Occipital lobe (tissue), 2 donors: Measurements from ENCODE around the gene SLC22A1. TPM values are rescaled to one million over a fixed set of nuclear protein-coding genes. Genes with fewer than 3 reads are reported as not detected.
A peak's percentile ranks its signal among the peaks of the same experiment; 100 is the strongest.
"Not testable (repeated sequence)": the region's sequence is repeated elsewhere in the genome, so short reads cannot be mapped to it uniquely, and the experiment has no call there.

ENCODE experiments used
- DNase-seq: peaks from one replicate; lab custom pipeline; 2025; lab: John Stamatoyannopoulos, UW
- total RNA-seq: library from RNA; depleted of rRNA; stranded (reverse); fragments of >200 nt; gene quantifications from one replicate; pipeline ENCODE4 v1.2.3, GENCODE V29; 2014

Gene SLC22A1
- 1.9 TPM for total RNA-seq

DNA sequence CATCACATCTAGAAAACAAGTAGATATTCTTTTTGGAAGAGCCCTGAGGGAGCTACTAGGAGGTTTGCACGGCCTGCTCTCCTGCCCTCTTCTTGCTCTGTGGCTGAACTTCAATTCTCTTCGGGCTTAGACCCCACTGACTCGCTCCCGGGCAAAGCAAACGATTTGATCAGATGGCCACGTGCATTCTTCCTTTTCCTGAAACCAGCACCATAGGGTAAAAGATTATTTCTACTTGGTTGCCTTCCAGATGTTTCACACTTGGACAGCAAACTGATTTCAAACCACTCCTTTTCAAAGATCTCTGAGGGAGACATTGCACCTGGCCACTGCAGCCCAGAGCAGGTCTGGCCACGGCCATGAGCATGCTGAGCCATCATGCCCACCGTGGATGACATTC is at the start of gene SLC22A1:
SLC22A1 (plus strand) TSS at position 258 of the 400 bp plus-strand sequence; CDS start at position 379, 121 bp downstream.
- no peak for DNase-seq

DNA sequence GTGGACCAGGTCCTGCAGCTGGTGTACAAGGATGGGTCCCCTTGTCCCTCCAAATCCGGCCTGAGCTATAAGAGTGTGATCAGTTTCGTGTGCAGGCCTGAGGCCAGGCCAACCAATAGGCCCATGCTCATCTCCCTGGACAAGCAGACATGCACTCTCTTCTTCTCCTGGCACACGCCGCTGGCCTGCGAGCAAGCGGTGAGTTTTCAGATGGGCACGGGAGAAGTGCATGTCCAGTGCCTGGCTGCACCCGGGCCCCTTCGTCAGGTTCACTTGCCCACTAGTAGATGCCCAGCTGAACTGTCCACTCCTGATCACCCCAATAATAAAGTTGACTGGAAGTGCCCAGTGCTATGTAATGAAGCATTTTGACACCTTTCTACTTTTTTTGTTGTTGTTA is 48.3 kb upstream of the SLC22A1 start:
- DNase-seq: no peak

DNA sequence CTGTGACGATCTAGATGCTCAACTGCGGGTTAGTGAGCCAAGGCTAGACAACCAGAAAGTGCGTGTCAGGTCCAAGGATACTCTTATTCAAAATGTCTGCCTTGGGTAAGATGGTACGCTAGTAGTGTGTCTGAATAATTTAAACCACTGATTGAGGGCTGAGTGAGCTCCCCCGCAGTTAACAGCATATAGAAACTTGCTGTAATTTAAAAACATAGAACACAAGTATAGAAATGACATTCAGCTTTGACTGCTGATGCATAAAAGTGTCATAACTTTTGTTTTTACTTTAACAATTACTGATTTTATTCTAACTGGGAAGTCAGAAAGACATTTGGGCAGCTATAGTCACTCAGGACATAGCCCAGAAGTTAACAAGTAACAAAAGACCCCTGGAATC is 45.6 kb upstream of the SLC22A1 start:
- no peak for DNase-seq

DNA sequence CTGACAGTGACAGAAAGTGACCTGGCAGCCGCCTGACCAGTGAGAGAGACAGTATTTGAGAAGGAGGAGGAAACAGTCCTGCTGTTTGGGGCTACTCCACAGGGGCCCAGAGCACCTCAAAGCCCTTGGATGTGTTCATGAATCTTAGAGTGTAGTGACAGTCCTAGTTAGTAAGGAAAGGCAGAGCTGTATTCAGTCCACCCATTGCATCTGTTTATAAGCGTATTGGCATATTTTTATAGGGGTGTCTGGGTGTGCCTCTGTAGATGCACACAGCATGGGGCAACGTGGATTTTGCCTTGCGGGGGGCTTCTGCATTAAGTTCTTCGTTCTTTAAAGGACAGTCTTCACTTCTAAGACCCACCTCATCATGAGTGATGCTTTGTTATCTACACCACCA is 44.6 kb upstream of the SLC22A1 start:
- no peak for DNase-seq

DNA sequence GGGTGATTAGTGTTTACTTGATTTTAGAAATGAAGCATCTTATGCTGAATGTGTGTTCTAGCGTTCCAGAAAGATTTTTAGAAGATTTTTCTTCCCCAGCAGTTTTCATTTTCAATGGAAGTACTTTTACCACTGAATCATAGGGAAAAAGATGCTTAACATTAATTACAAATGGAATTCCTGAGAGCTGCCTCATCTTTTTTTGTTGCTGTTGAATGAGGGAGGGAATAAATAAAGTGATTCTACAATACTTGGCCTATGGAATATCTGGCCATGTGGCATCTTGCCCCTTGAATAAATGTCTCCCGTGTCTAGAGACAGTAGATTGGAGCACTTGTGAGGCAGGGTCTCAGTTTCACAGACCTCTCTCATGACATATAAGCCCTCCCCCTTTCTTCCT is 44.1 kb upstream of the SLC22A1 start:
- no peak for DNase-seq

DNA sequence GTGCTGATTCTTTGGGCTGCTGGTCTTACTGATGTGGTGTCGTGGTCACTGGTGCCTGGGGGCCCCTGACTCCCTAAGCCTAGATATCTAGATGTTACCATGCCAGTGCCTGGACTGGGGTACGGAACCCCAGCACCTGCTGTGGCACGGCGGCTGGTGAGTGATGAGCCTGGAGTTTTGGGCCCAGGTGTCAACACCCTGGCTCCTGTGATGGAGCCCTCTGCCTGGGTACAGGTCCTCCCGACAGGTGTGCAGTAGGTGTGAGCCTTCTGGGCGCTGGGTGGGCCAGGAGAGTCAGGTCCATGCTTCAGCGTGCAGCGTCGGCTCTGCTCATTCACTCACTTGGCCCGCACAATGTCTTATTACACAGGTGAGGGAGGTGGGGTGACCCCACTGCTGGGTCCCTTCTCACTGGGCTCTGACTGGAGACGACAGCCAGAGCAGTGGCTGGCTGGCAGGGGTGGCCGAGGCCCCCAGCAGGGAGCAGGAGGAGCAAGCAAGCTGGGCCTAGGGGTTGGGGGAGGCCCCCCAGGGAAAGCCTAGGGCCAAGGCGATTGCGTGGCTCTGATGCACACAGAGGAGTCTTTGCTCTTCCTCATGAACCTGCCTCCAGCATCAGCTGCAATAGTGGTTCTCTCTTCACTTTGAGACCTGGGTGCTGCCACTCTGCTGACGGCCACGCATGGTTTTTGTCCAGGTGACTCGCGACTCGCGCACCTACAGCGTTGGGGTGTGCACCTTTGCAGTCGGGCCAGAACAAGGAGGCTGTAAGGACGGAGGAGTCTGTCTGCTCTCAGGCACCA is 42.5 kb upstream of the SLC22A1 start:
- DNase-seq: no peak

DNA sequence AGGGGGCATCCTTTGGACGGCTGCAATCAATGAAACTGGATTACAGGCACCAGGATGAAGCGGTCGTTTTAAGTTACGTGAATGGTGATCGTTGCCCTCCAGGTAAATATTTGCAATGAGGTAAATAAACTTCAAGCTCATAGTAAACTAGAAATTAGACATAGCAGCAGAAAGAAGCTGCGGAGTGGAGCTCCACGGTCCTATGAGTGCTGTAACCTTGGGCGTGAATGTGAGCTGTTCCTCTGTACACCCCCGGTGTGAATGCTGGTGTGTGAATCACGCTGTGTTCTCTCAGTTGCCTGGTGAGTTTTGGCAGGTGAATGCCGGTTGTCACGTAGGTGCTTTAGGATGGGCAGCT is 42.0 kb upstream of the SLC22A1 start:
- DNase-seq: no peak

DNA sequence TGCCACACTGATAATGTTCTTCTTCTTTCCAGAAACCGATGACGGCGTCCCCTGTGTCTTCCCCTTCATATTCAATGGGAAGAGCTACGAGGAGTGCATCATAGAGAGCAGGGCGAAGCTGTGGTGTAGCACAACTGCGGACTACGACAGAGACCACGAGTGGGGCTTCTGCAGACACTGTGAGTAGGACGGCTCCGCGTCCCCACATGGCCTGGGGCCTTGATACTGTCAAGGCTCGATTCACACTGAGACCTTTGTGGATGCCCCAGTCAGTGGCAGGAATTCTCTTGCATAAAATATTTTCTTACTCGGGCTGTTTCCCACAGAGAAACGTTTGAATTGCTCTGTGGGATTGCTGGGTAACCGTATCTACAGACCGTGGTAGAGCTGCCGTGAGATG is 41.5 kb upstream of the SLC22A1 start:
- no peak for DNase-seq

DNA sequence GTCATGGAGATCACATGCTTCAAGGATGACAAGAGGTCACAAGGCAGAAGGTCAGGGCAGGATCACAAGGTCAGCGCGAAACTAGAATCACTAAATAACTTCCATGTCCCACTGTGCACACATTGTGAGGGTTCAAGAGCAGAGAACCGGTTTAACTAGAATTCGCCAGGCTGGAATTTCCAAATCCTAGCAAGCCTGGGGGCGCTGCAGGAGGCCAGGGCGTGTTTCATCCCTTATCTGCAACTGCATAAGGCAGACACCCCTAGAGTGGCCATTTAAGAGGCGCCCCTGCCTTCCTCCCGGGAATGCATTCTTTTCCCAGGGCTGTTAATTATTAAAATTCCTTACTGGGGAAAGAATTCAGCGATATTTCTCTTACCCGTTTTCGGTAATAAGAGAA is 40.2 kb upstream of the SLC22A1 start:
- no peak for DNase-seq

DNA sequence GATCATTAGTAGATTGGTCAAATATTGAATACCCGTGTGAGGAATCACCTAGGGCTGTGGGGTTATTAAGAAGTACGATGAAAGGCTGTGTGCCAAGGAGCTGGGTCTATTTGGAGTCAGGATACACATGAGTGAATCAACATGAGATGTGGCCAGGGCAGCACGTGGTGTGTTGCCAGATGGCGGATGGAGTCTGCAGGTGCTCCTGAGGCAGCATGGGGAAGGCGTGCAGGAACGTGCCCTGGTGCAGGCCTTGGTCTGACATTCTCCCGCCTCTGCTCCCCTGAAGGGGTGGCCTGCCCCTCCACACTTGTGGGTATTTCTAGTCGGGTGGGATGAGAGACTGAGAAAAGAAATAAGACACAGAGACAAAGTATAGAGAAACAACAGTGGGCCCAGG is 39.0 kb upstream of the SLC22A1 start:
- no peak for DNase-seq

DNA sequence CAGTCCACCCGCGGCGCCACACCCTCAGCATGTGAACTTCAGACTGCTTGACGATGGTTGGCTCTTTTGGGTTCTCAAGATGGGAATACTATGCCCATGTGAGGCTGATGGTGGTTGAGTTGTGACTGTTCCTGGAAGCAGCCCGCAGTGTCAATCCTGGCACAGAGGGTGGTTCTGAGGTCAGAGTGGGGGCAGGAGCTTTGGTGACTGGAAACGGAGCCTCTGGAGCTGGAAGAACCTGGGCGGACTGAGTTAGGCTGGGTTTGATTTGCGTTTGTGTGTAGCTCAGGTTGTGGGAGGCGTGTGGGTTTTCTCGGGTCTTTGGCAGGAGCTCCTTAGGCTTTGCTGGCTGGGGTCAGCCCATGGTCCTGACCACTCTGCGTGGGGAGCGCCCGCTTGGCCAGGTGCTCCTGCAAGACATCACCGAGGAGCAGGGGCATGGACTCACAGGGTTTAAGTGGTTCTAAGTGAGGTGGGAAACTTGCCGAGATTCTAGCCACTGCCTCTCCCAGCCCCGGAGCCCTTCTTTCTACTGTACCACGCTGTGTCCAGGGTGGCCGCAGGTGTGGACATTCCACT is 37.3 kb upstream of the SLC22A1 start:
- DNase-seq: no peak

DNA sequence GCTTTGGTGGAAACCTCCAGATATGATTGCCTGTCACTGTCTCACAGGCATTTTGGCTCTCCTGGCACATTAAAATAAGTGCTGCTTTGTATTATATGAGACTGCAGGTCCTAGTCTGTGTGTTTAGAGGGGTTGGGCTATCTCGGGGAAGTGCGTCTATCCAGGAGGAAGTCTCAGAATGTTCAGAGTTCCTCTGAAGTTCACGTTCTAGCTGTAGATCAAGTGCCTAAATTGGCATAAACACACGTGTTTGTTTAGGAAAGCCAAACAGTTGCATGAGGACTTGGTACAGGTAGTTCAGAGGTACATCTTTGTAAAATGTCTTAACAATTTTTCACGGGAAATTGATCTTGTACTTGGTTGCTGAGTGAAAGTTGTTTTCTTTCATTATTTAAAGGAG is 36.4 kb upstream of the SLC22A1 start:
- DNase-seq: no peak

DNA sequence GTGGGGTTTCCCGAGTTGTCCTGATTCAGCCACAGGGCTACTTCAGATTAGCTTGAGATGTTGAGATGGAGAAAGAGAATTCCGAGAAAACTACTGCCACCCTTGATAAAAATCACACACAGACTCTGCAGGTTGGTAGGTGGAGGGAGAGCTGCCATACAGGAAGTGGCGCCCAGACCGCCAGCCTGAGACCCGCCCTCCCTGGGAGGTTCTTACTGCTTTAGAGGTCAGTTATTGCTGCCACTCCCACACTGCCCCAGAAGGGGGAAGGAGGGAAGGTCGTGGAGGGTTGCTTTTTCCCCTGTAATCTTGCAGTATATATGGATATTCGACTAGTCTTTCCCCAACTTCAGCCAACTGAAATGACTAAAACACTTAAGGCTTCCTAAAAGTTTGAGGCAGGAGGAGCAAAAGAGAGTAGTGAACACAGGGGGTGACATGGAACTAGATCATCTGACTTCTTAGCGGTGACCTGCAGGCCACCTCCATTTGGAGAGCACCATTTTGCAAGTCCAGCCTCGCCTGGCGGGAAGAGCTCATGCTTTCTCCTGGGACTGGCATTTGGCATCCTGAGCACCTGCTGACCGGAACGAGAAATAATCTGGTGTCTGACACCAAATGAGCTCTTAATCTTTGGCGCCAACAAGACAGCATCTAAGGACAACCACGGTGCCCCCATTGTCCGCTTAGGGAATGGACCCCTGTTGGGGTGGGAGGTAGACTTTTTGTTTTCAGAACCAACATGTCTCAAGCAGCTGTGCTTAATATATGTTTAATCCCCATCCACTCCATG is 35.7 kb upstream of the SLC22A1 start:
- DNase-seq: no peak

DNA sequence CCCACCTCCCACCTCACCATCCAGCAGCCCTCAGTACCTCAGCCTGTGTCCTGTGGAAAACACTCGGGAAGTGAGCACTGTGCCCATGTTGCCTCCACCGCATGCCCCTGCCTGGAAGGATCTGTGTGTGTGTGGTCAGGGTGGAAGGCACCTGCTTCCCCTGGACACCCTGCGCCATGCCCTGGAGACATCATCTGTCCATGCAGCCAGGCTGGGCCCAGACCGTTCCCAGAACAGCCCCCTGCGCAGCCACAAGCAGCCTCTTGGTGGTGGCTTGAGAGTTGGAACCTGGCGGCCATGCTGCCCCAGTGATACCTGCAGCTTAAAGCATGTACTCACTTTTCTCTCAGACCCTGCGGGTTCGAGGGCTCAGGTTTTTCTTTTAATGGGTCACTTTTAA is 34.9 kb upstream of the SLC22A1 start:
- no peak for DNase-seq

DNA sequence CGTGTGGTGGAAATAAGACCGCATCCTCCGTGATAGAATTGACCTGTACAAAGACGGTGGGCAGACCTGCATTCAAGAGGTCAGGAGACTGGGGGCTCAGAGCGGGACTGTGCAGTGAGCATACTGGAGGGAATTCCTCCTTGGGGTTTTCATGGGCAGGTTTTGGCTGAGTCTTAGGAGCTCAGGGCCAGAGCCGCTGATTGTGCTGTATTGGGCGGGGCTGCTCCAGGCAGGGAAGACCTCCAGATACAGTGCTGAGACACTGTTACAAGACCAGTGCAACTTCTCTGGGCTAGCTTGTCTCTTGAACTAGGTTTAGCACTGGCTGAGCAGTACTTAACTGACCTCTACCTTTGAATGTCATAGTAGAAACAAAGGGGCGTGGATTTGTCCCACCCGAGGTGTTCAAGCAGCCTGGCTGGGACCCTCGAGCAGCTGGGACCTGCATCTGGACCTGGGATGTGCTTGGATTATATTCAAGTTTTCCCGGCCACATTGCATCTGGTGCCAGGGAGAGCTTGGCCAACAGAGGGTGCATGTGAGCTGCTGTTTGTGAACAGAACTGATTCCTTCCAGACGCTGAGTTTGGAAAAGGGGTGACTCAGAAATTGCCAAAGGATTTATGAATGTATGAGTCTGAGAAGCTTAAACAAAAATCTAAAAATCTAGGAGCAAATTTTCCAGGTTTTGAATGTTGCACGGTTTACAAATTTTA is 33.4 kb upstream of the SLC22A1 start:
- peak; percentile 42 for DNase-seq

DNA sequence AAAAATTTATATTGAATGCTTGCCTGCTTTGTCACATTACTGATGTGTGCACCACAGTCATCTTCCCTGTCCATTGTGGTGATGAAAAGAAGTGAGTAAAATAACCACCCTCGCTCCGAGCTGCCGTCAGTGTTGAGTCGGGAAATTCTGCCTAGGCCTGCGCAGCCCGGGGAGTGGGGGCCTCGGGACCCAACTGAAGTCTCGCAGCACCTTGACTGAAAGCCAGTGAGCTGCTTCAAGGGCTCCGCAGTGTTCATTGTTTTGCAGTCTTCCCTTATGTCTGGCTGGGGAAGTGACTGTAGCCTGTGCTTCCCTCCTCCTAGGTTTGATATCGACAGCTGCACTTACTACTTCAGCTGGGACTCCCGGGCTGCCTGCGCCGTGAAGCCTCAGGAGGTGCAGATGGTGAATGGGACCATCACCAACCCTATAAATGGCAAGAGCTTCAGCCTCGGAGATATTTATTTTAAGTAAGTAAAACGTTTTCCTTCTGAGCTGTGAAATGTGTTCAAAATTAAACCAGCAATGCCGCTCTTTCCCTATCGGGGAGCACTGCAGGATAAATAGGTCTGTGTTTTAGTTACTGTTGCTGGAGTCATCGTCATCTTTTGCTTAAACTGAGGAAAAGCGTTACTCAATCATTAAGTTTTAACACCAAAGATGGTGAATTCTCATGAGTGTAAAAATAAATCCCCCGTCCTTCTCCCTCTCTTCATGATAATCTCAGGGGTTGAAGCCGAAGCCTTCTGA is 32.7 kb upstream of the SLC22A1 start:
- DNase-seq: peak; percentile 3

DNA sequence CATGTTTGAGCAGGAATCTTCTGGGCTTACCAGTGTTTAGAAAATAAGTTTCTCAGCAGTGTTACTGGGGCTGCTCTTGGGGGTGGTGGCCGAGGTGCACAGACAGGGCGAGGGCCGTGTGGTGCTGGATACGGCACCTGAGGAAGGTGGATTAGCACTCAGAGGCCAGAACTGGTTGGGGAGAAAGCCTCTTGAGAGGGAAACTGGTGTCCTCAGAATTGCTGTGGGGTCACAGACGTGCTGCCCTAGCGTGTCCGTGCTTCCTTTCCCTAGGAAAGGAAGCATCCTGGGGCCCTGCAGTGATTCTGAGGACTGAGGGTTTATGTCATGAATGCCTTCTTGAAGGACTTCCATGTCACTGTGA is 32.1 kb upstream of the SLC22A1 start:
- DNase-seq: no peak

DNA sequence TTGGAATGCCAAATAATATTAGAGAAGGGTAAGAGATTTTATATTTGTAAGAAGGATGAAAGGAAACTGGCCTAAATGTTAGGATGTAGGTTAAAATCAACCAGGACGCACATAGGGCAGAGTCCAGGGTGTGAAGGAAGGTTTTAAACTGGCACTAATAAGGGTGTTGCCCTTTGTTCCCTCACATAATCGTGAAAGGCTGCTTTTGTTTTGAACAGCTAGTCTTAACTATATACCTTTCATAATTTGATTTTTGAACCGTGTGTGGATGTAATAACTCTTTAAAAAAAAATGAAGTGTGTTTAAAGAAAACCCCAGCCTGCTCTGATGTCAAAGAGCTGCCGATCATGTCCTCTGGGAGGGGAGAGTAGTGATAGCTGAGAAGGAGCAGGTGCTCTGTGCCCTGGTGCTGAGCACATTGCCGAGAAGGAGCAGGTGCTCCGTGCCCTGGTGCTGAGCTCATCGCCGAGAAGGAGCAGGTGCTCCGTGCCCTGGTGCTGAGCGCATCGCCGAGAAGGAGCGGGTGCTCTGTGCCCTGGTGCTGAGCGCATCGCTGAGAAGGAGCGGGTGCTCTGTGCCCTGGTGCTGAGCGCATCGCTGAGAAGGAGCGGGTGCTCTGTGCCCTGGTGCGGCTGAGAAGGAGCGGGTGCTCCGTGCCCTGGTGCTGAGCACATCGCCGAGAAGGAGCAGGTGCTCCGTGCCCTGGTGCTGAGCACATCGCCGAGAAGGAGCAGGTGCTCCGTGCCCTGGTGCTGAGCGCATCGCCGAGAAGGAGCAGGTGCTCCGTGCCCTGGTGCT is 31.0 kb upstream of the SLC22A1 start:
- DNase-seq: not testable (repeated sequence)

DNA sequence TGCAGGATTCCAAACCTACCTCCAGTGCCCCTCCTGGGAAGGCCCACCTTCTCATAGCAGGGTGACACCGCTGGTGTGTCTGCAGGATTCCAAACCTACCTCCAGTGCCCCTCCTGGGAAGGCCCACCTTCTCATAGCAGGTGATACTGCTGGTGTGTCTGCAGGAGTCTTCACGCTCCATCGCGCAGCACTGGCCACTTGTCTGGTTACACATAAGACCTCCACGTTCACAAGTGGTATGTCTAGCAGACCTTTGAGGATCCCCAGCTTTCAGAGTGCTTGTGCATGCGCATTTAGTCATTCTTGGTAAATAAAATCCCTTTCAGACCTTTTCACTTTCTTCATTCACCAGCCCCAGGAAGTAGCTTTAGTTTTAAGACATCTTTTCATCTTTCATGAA is 29.4 kb upstream of the SLC22A1 start:
- DNase-seq: not testable (repeated sequence)

DNA sequence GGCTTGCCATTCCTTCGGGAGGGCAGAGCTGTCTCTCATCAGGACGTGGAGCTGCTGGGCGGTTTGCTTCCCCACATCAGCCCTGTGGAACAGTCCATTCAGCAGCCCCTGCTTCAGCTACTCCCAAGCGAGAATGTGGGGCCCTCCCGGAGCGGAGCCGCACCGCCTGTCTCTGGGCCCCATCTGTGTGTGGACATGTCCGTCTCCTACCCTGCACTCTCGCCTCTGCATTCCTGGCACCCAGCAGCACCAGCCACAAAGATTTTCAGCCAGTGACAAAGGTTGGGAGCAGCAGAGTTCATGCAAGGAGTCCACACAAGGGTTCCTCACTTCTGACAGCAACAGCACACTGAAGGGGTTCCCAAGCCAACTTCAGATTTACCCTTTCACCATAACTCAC is 29.0 kb upstream of the SLC22A1 start:
- no peak for DNase-seq
